Neural cell (in vitro differentiated cells): ENCODE data around the gene MYLK. TPM values are rescaled to one million over a fixed set of nuclear protein-coding genes. Genes with fewer than 3 reads are reported as not detected.

Experiments
- H2AFZ ChIP-seq: fragments of 200-600, 300-800 bp; sonication (generic), shearing (Covaris generic); 2 replicates; pipeline ENCODE4 v1.6.0; 2014; ENCODE audit warnings: low read depth, mild to moderate bottlenecking, antibody characterized with exemption, low read length, moderate library complexity
- H3F3A ChIP-seq: fragments of 200-600 bp; shearing (Covaris generic); 2 replicates; pipeline ENCODE4 v1.6.1; 2016; ENCODE audit warnings: mild to moderate bottlenecking, moderate library complexity, mixed read lengths, antibody characterized with exemption, low read length; ENCODE audit not compliant: insufficient read depth, poor library complexity, severe bottlenecking
- H3K27ac ChIP-seq: fragments of 200-600, 300-800 bp; sonication (generic), shearing (Covaris generic); 2 replicates; pipeline ENCODE4 v1.5.1; 2014; ENCODE audit warnings: mild to moderate bottlenecking, low read length, moderate library complexity
- H3K27me3 ChIP-seq: fragments of 300-800, 200-600 bp; sonication (generic), shearing (Covaris generic); 2 replicates; pipeline ENCODE4 v1.6.0; 2014; ENCODE audit warnings: mild to moderate bottlenecking, low read depth, low read length, moderate library complexity; ENCODE audit not compliant: insufficient read depth
- H3K36me3 ChIP-seq: fragments of 300-800, 200-600 bp; sonication (generic), shearing (Covaris generic); 2 replicates; pipeline ENCODE4 v1.5.1; 2014; ENCODE audit warnings: mild to moderate bottlenecking, antibody characterized with exemption, low read length, moderate library complexity; ENCODE audit not compliant: insufficient read depth
- H3K4me2 ChIP-seq: fragments of 300-800, 200-600 bp; sonication (generic), shearing (Covaris generic); 2 replicates; pipeline ENCODE4 v1.6.0; 2014; ENCODE audit warnings: mild to moderate bottlenecking, low read length
- H3K4me3 ChIP-seq: fragments of 300-800, 200-600 bp; sonication (generic), shearing (Covaris generic); 2 replicates; pipeline ENCODE4 v1.5.1; 2014; ENCODE audit warnings: mild to moderate bottlenecking, low read length, moderate library complexity
- H3K79me2 ChIP-seq: fragments of 200-600 bp; shearing (Covaris generic); replicated peaks from 2 replicates; pipeline ENCODE4 v1.6.0; 2014; ENCODE audit warnings: mild to moderate bottlenecking, low read length, moderate library complexity; ENCODE audit not compliant: insufficient read depth
- H3K9ac ChIP-seq: fragments of 300-800, 200-600 bp; sonication (generic), shearing (Covaris generic); 2 replicates; pipeline ENCODE4 v1.6.1; 2016; ENCODE audit warnings: mild to moderate bottlenecking, low read length, mixed read lengths
- H3K9me2 ChIP-seq: fragments of 200-600 bp; shearing (Covaris generic); 2 replicates; pipeline ENCODE4 v1.6.1; 2016; ENCODE audit warnings: mild to moderate bottlenecking, low read length, mixed read lengths; ENCODE audit not compliant: insufficient read depth
- H3K9me3 ChIP-seq: fragments of 200-600, 300-800 bp; sonication (generic), shearing (Covaris generic); 2 replicates; pipeline ENCODE4 v1.6.1; 2016; ENCODE audit warnings: mild to moderate bottlenecking, mixed run types, low read length, moderate library complexity, mixed read lengths
- H4K20me1 ChIP-seq: fragments of 200-600 bp; shearing (Covaris generic); 2 replicates; pipeline ENCODE4 v1.6.1; 2016; ENCODE audit warnings: mild to moderate bottlenecking, mixed run types; ENCODE audit not compliant: insufficient read depth
- CTCF ChIP-seq: fragments of 450-650 bp; IDR thresholded peaks from 2 replicates; pipeline ENCODE4 v1.5.1; 2014; ENCODE audit warnings: antibody characterized with exemption, mild to moderate bottlenecking, moderate library complexity; ENCODE audit not compliant: poor library complexity, severe bottlenecking
- EP300 ChIP-seq: fragments of 450-650 bp; conservative IDR thresholded peaks from 2 replicates; pipeline ENCODE4 v1.6.1; 2014; ENCODE audit warnings: antibody characterized with exemption, mild to moderate bottlenecking, moderate library complexity; ENCODE audit not compliant: poor library complexity, severe bottlenecking
- EZH2 ChIP-seq: fragments of 200-600, 300-800 bp; shearing (Covaris generic), sonication (generic); IDR thresholded peaks from 2 replicates; pipeline ENCODE4 v1.6.1; 2014; ENCODE audit warnings: antibody characterized with exemption, low read length, borderline replicate concordance, mild to moderate bottlenecking; ENCODE audit not compliant: insufficient read depth, poor library complexity, severe bottlenecking
- MXI1 ChIP-seq: fragments of 450-650 bp; conservative IDR thresholded peaks from 2 replicates; pipeline ENCODE4 v1.6.1; 2014; ENCODE audit warnings: antibody characterized with exemption, mild to moderate bottlenecking; ENCODE audit not compliant: poor library complexity, severe bottlenecking
- POLR2AphosphoS5 ChIP-seq: IDR thresholded peaks from 2 replicates; pipeline ENCODE4 v1.6.1; 2012
- RAD21 ChIP-seq: fragments of 450-650 bp; conservative IDR thresholded peaks from 2 replicates; pipeline ENCODE4 v1.6.1; 2014; ENCODE audit warnings: antibody characterized with exemption, mild to moderate bottlenecking, moderate library complexity
- REST ChIP-seq: IDR thresholded peaks from 2 replicates; pipeline ENCODE4 v1.6.1; 2012; ENCODE audit warnings: borderline replicate concordance
- SMC3 ChIP-seq: fragments of 450-650 bp; conservative IDR thresholded peaks from 2 replicates; pipeline ENCODE4 v1.6.1; 2014; ENCODE audit warnings: antibody characterized with exemption, mild to moderate bottlenecking, moderate library complexity; ENCODE audit not compliant: poor library complexity
- TAF1 ChIP-seq: IDR thresholded peaks from 2 replicates; pipeline ENCODE4 v1.6.1; 2012; ENCODE audit warnings: low read depth
- polyA minus RNA-seq: library from RNA; depleted of rRNA, polyadenylated mRNA; stranded (reverse); fragments of >200 nt; gene quantifications from 2 replicates; pipeline ENCODE4 v1.2.3, GENCODE V29; 2014
- polyA plus RNA-seq: library from polyadenylated mRNA; depleted of rRNA; stranded (reverse); fragments of >200 nt; gene quantifications from 2 replicates; pipeline ENCODE4 v1.2.3, GENCODE V29; 2014

MYLK gene
- polyA plus RNA-seq (0.06 and 0.43 TPM in 2 replicates), polyA minus RNA-seq (0.46 and 0.73 TPM in 2 replicates)

GRCh38 chr3:123884203-123884831, at the start of gene MYLK:
MYLK (minus strand) TSS chr3:123884332; CDS start chr3:123793841, 90,491 bp downstream.
- H3K36me3 ChIP-seq: no peaks in the 10 kb centered on the region
- peak within 1 kb of the TSS; percentile 72 for H3K4me3 ChIP-seq
- peak within 1 kb of the TSS; percentile 16 for H3K9ac ChIP-seq
- no peak within 1 kb of the TSS for H2AFZ ChIP-seq
- no peak within 1 kb of the TSS for H3K27ac ChIP-seq
- TF ChIP-seq TAF1: no peak
- TF ChIP-seq EZH2: no peak
- no peak for TF ChIP-seq RAD21
- no peak for TF ChIP-seq POLR2AphosphoS5
- TF ChIP-seq EP300: no peak
- no peak for TF ChIP-seq REST
- no peak for TF ChIP-seq CTCF
- no peak for TF ChIP-seq MXI1
- TF ChIP-seq SMC3: no peak
- no peaks in the 10 kb centered on the region for H3F3A ChIP-seq
- no peaks in the 10 kb centered on the region for H3K79me2 ChIP-seq
- H3K9me3 ChIP-seq: no peaks in the 10 kb centered on the region
- no peaks in the 10 kb centered on the region for H4K20me1 ChIP-seq
- peaks cover 12% of the 10 kb centered on the region for H3K27me3 ChIP-seq
- H3K4me2 ChIP-seq: peak within 1 kb of the TSS; percentile 76
- H3K9me2 ChIP-seq: no peaks in the 10 kb centered on the region

- no peak overlapping the region for H2AFZ ChIP-seq
- H3K4me3 ChIP-seq: no peak overlapping the region
- H3K9ac ChIP-seq: no peak overlapping the region
- no peaks in the 10 kb centered on the region for H3F3A ChIP-seq
- H3K27me3 ChIP-seq: no peaks in the 10 kb centered on the region
- no peaks in the 10 kb centered on the region for H3K9me2 ChIP-seq
- H4K20me1 ChIP-seq: no peaks in the 10 kb centered on the region
- no peaks in the 10 kb centered on the region for H3K9me3 ChIP-seq
- no peaks in the 10 kb centered on the region for H3K79me2 ChIP-seq
- H3K36me3 ChIP-seq: peaks cover 8% of the 10 kb centered on the region
- TF ChIP-seq CTCF (no peak), MXI1 (no peak), RAD21 (no peak), SMC3 (no peak), EP300 (no peak), POLR2AphosphoS5 (no peak), REST (no peak), TAF1 (no peak), EZH2 (no peak)
- no peak overlapping the region for H3K4me2 ChIP-seq
- H3K27ac ChIP-seq: no peak overlapping the region
Measured at GRCh38 chr3:123930445-123930844, 46.3 kb upstream of the MYLK start.
